Left ventricle myocardium inferior (tissue), 1 donor: ENCODE data around the gene MAPK10. TPM values are rescaled to one million over a fixed set of nuclear protein-coding genes. Genes with fewer than 3 reads are reported as not detected.
"Not testable (repeated sequence)": the region's sequence is repeated elsewhere in the genome, so short reads cannot be mapped to it uniquely, and the experiment has no call there.

ENCODE experiments used
- DNase-seq: peaks from one replicate; pipeline ENCODE4 v3.0.0-alpha.2; 2020
- H3K27ac ChIP-seq: fragments of 200-600 bp; replicated peaks from 2 replicates; pipeline ENCODE4 v1.8.0; 2021
- H3K27me3 ChIP-seq: fragments of 200-600 bp; 2 replicates; pipeline ENCODE4 v1.8.0; 2021; ENCODE audit warnings: low read depth
- H3K36me3 ChIP-seq: fragments of 200-600 bp; 2 replicates; pipeline ENCODE4 v1.8.0; 2021
- H3K4me1 ChIP-seq: fragments of 200-600 bp; 2 replicates; pipeline ENCODE4 v1.8.0; 2021
- H3K4me3 ChIP-seq: fragments of 200-600 bp; 2 replicates; pipeline ENCODE4 v1.8.0; 2021; ENCODE audit warnings: mild to moderate bottlenecking, moderate library complexity
- H3K9me3 ChIP-seq: fragments of 200-600 bp; replicated peaks from 2 replicates; pipeline ENCODE4 v1.8.0; 2021
- intact Hi-C: fragments of 100-400 bp; cut with micrococcal nuclease; formaldehyde crosslinking; loops from one replicate; pipeline ENCODE4 v1.11.0; 2022
- total RNA-seq: library from RNA; stranded (reverse); fragmentation: NEBNext Ultra II Directional; extraction: Animal tissue kit (Norgen Biotek cat#: 25700); gene quantifications from one replicate; pipeline ENCODE4 v1.2.1, GENCODE V29; 2021
- TF ChIP-seq, protein P1 (sequence below): fragments of 200-600 bp; IDR thresholded peaks from 2 replicates; pipeline ENCODE4 v1.8.0; 2021; ENCODE audit warnings: antibody characterized with exemption, mild to moderate bottlenecking, borderline replicate concordance
- donor health status: DM: no; HTN: yes; CAD: no; lungs with severe emphysema.

The MAPK10 gene
- total RNA-seq, 1 donor from 2014 or later = 4.0 TPM

DNA sequence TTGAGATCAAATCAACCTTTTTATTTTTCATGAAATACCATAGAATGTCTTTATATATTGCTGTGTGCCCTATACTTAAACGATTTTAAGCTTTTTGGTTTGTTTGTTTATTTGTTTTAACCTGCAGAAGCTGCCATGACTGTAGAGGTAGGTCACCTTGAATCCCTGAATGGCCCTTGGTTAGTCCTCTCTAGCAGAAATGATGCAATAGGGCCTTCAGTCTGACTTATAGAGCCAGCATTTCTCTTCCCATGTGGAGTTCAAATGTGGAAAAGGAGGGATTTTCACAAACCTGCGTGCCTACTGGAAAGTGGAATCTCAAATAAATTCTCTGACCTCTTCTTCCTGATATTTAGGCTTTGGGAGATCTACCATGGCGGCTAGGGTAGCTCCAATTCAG lies 327.9 kb downstream of the MAPK10 start:
- Histone ChIP-seq H3K36me3 (no peaks in the 10 kb centered on the region), H3K4me1 (peaks cover 28% of the 10 kb centered on the region), H3K27me3 (no peaks in the 10 kb centered on the region), H3K9me3 (no peaks in the 10 kb centered on the region), H3K27ac (peak overlapping the region; percentile 91), H3K4me3 (no peak overlapping the region)
- TF ChIP-seq, protein P1, sequence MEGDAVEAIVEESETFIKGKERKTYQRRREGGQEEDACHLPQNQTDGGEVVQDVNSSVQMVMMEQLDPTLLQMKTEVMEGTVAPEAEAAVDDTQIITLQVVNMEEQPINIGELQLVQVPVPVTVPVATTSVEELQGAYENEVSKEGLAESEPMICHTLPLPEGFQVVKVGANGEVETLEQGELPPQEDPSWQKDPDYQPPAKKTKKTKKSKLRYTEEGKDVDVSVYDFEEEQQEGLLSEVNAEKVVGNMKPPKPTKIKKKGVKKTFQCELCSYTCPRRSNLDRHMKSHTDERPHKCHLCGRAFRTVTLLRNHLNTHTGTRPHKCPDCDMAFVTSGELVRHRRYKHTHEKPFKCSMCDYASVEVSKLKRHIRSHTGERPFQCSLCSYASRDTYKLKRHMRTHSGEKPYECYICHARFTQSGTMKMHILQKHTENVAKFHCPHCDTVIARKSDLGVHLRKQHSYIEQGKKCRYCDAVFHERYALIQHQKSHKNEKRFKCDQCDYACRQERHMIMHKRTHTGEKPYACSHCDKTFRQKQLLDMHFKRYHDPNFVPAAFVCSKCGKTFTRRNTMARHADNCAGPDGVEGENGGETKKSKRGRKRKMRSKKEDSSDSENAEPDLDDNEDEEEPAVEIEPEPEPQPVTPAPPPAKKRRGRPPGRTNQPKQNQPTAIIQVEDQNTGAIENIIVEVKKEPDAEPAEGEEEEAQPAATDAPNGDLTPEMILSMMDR = no peak
- DNase-seq = no peak
- intact Hi-C loops = no loop called here

GRCh38 chr4:86026720-86027119 lies 333.1 kb downstream of the MAPK10 start:
- Histone ChIP-seq H3K36me3 (no peaks in the 10 kb centered on the region), H3K4me3 (no peak overlapping the region), H3K27me3 (no peaks in the 10 kb centered on the region), H3K4me1 (no peaks in the 10 kb centered on the region), H3K27ac (no peak overlapping the region), H3K9me3 (no peaks in the 10 kb centered on the region)
- intact Hi-C loops = no loop called here
- TF ChIP-seq, protein P1 = no peak
- no peak for DNase-seq

- H3K4me3 ChIP-seq, H3K27ac ChIP-seq, H3K36me3 ChIP-seq, H3K27me3 ChIP-seq, intact Hi-C loops, H3K4me1 ChIP-seq, DNase-seq, H3K9me3 ChIP-seq: not testable (repeated sequence)
Measured at GRCh38 chr4:86021671-86022070, 338.2 kb downstream of the MAPK10 start.

GRCh38 chr4:86019906-86020305 lies 339.9 kb downstream of the MAPK10 start:
- Histone ChIP-seq H3K27me3 (no peaks in the 10 kb centered on the region), H3K27ac (no peak overlapping the region), H3K36me3 (no peaks in the 10 kb centered on the region), H3K4me3 (no peak overlapping the region), H3K4me1 (no peaks in the 10 kb centered on the region), H3K9me3 (no peaks in the 10 kb centered on the region)
- TF ChIP-seq, protein P1 = no peak
- no peak for DNase-seq
- intact Hi-C loops = no loop called here

DNA sequence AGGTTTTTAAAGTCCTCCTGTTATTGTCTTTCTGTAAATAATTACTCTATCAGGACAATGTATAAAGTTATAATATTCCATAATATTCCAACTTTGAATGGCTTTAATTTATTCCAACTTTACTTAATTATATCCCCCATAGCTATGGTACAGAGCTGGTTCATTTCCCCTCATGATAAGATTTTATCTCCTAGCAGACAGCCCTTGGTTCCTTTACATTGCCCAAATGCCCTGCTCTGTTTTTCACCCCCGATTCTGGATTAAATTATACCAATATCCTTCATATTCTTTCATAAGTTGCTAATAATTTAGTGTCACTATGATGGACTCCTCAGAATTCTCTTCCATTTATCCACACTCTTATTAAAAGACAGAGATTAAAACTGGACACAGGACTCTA lies 340.5 kb downstream of the MAPK10 start:
- TF ChIP-seq, protein P1 = no peak
- Histone ChIP-seq H3K9me3 (no peaks in the 10 kb centered on the region), H3K4me3 (no peak overlapping the region), H3K27me3 (no peaks in the 10 kb centered on the region), H3K4me1 (peaks cover 4% of the 10 kb centered on the region), H3K27ac (no peak overlapping the region), H3K36me3 (no peaks in the 10 kb centered on the region)
- DNase-seq = no peak
- intact Hi-C loops = no loop called here

DNA sequence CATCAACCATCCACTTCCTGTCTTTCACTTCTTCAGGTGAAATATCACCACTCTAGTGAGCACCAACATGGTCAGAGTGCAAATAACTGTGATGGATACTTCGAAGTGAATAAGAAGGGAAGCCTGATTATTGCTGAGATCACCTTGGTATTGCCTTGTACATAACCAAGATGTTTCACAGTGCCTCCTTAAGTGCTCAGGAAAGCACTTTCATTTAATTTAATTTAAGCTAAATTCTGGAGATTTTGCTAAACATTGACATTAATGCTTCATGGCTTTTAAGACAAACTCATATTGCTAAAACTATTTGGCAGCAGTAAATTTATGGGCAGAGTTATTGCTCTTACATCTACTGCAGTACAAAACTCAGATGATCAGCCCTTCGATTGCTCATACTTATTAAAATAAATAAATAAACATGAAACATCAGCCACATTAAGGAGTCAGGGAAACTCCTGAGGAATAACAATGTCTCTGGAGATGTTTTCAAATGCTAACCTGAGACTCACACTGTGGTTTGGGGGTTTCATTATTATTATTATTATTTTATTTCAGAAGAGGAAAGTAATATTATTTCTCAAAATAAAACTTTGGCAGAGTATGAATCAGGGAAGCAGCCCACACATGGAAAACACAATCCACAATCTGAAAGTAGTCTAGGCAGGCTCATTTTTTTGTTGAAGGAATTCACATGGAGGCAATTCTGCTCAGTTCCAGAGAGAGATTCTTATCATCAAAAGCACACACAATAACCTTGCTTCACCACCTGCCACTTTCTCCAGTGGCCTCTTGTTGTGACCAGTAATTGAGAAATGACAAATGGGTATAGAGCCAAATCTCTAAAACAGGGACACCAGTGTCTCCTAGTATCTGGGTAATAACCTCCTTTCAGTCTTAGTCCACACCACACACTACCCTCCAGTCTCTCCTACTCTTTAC lies 344.2 kb downstream of the MAPK10 start:
- intact Hi-C loops = no loop called here
- Histone ChIP-seq H3K4me1 (peaks cover 25% of the 10 kb centered on the region), H3K27me3 (no peaks in the 10 kb centered on the region), H3K36me3 (no peaks in the 10 kb centered on the region), H3K4me3 (no peak overlapping the region), H3K27ac (no peak overlapping the region), H3K9me3 (no peaks in the 10 kb centered on the region)
- DNase-seq = no peak
- TF ChIP-seq, protein P1 = no peak
